Right atrium auricular region (tissue), 2 donors: ENCODE data around the gene C5. TPM values are rescaled to one million over a fixed set of nuclear protein-coding genes. Genes with fewer than 3 reads are reported as not detected.
A peak's percentile ranks its signal among the peaks of the same experiment; 100 is the strongest.

Experiments used
- DNase-seq: peaks from one replicate; pipeline ENCODE4 v3.0.0-alpha.2; 2019; ENCODE audit warnings: low spot score
- H3K27ac ChIP-seq, 2 donors: fragments of 200-600 bp; sonication (generic); 1 replicate in 1 of 2; 2 replicates in 1 of 2; pipeline ENCODE4 v1.5.1; 2016 to 2019
- H3K27me3 ChIP-seq, 2 donors: fragments of 200-600 bp; sonication (generic); one replicate each; pipeline versions ENCODE4 v1.5.1 to v1.6.0; 2017 to 2019
- H3K36me3 ChIP-seq: fragments of 200-600 bp; sonication (generic); one replicate; pipeline ENCODE4 v1.5.1; 2016
- H3K4me1 ChIP-seq, 2 donors: fragments of 200-600 bp; sonication (generic); one replicate each; pipeline versions ENCODE4 v1.5.1 to v1.6.0; 2017 to 2019
- H3K4me3 ChIP-seq, 2 donors: fragments of 200-600 bp; sonication (generic); 1 replicate in 1 of 2; 2 replicates in 1 of 2; pipeline ENCODE4 v1.5.1; 2017 to 2019; ENCODE audit warnings: mild to moderate bottlenecking in 1 of 2, moderate library complexity in 1 of 2
- H3K9me3 ChIP-seq, 2 donors: fragments of 200-600 bp; sonication (generic); one replicate each; pipeline ENCODE4 v1.5.1; 2019
- total RNA-seq, 2 donors: library from RNA; depleted of rRNA; stranded (reverse); fragments of >200 nt; gene quantifications; one replicate each; pipeline ENCODE4 v1.1.0, GENCODE V29; 2016
- TF ChIP-seq, protein P1 (sequence below), 2 donors: fragments of 200-600 bp; sonication (generic); IDR thresholded peaks; one replicate each; pipeline ENCODE4 v1.5.1; 2019; ENCODE audit warnings: antibody characterized with exemption in 2 of 2

C5 gene
- total RNA-seq, 2 donors from 2014 or later = 0.82 to 1.1 TPM

DNA sequence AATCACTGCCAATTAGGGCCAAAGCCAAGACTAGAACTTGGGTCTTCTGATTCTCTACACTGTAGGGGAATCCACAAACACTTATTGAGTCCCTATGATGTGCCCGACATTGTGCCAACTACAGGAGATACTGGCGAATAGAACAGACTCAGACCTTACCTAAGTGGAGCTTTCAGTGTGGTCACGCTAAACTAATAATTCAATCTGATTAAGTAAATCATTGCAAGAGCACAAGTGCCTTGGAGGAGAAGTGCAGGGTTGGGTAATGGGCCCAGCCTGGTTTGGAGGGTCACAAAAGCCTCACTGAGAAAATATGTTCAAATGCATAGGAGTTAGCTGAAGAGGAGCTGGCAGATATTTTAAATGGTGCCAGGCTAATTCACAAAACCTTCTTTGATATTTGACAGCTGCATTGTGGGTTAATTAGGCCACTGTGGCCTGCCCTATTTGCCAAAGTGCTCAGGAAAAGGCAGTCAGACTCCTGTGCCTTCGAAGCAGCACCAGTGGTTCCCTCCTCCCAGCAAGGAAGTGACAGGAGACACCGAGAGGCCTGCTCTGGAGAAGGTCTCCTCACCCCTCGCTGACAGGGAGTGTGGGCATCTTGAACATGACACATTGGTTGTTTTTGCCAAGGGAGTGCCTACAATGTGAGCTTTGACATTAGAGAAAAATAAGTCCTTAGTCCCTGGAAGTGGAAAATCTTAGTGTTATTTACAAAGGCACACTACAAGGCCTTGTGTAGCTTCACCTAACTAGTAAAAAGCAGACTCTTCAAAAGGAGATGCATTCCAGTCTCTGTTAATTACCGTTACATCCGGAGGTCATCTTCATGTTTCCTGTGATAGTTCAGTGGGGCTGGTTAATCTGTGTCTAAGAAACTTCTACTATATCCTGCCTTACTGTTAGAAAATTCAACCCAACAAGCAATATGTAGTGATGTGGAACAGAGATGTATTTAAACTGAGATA is 99.4 kb downstream of the C5 start:
- no peaks in the 10 kb centered on the region for H3K36me3 ChIP-seq
- no peak for DNase-seq
- H3K27me3 ChIP-seq = no peaks in the 10 kb centered on the region
- no peaks in the 10 kb centered on the region for H3K9me3 ChIP-seq
- TF ChIP-seq, protein P1, sequence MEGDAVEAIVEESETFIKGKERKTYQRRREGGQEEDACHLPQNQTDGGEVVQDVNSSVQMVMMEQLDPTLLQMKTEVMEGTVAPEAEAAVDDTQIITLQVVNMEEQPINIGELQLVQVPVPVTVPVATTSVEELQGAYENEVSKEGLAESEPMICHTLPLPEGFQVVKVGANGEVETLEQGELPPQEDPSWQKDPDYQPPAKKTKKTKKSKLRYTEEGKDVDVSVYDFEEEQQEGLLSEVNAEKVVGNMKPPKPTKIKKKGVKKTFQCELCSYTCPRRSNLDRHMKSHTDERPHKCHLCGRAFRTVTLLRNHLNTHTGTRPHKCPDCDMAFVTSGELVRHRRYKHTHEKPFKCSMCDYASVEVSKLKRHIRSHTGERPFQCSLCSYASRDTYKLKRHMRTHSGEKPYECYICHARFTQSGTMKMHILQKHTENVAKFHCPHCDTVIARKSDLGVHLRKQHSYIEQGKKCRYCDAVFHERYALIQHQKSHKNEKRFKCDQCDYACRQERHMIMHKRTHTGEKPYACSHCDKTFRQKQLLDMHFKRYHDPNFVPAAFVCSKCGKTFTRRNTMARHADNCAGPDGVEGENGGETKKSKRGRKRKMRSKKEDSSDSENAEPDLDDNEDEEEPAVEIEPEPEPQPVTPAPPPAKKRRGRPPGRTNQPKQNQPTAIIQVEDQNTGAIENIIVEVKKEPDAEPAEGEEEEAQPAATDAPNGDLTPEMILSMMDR (IDR thresholded peaks at IDR 0.05) = no peak
- peak overlapping the region in 1 of 2 donors; percentile 18 for H3K27ac ChIP-seq
- H3K4me1 ChIP-seq = no peaks in the 10 kb centered on the region
- H3K4me3 ChIP-seq = no peak overlapping the region

DNA sequence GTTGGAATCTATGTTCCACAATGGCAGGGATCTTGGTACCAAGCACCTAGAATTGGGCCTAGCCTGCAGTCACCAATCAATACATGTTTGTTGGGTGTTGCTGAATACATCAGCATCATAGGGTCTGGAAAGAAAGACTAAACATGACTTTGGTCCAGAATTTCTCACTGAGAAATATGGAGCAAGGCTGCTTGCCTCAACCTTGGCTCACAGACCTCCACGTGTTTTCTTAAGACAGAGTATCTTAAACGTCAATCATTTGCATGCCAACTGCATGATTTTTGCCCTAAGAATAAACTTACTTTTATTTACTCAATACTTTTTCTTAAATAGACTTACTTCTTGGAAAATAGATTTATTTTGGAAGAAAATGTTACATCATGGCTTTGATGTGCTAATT is 100.8 kb downstream of the C5 start:
- TF ChIP-seq, protein P1 (IDR thresholded peaks at IDR 0.05) = no peak
- Histone ChIP-seq H3K9me3 (no peaks in the 10 kb centered on the region), H3K27me3 (no peaks in the 10 kb centered on the region), H3K27ac (no peak overlapping the region), H3K4me3 (no peak overlapping the region), H3K36me3 (no peaks in the 10 kb centered on the region), H3K4me1 (no peaks in the 10 kb centered on the region)
- no peak for DNase-seq

DNA sequence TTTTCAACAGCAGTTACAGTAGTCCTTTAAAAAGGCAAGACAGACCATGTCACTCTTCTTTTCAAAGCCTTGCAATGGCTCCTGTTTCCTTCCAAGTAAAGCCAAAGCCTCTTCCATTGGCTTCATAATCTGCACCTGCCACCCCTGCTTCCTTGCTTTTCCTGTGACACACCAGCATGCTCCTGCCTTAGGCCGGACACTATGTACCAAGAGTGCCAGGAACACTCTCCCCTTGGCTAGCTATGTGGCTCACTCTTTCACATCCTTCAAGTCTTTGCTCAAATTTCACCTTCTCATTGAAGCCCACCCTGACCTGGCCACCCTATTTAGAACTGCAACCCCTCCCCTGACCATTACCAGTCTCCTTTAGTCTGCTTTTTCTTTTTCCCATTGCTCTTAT is 101.3 kb downstream of the C5 start:
- no peaks in the 10 kb centered on the region for H3K4me1 ChIP-seq

DNA sequence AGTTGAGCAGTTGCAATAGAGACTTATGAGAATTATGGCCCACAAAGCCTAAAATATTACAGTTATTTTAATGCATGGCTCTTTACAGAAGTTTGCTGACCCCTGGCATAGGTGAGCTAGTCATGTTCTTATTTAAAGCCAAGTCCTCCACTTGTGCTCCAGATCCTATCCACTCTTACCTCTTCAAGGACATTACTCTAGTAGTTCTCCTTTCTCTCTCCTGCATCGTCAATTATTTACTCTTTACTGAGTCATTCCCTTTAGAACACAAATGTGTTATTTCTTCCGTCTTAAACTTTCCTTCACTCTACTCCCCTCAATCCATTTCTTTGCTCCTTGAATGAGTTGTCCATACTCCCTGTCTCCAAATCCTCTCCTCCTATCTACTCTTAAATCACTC is 102.9 kb downstream of the C5 start:
- no peaks in the 10 kb centered on the region for H3K27me3 ChIP-seq
- H3K4me1 ChIP-seq = peaks cover 0 to 6% of the 10 kb centered on the region in 2 donors
- H3K4me3 ChIP-seq = no peak overlapping the region
- H3K27ac ChIP-seq = no peak overlapping the region
- no peak for DNase-seq
- H3K9me3 ChIP-seq = no peaks in the 10 kb centered on the region
- TF ChIP-seq, protein P1 (IDR thresholded peaks at IDR 0.05) = no peak
- no peaks in the 10 kb centered on the region for H3K36me3 ChIP-seq

More for the DNA sequence above, 101.3 kb downstream of the C5 start:
- no peak overlapping the region for H3K4me3 ChIP-seq
- DNase-seq = no peak
- H3K36me3 ChIP-seq = no peaks in the 10 kb centered on the region
- H3K27me3 ChIP-seq = no peaks in the 10 kb centered on the region
- TF ChIP-seq, protein P1 (IDR thresholded peaks at IDR 0.05) = no peak
- H3K9me3 ChIP-seq = no peaks in the 10 kb centered on the region
- no peak overlapping the region for H3K27ac ChIP-seq

DNA sequence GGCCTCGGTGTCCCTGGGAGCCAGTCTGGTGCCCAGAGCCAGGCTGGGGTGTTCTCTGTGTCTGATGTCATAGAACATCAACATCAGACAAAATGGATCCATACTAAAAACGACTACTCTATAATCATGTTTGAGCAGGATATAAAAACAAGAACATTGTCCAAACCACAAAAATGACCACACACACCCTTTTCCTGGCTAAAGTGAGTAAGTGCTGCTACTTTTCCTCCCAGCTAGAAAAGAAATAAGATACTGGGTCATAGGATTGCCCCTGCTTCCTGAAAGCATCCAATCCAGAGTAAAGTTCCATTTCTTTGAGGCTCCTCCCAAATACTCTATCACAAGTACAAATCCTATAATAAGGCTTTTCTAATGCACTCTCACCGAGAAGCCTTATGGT is 103.8 kb downstream of the C5 start:
- Histone ChIP-seq H3K9me3 (no peaks in the 10 kb centered on the region), H3K4me3 (no peak overlapping the region), H3K4me1 (peaks cover 0 to 7% of the 10 kb centered on the region in 2 donors), H3K27me3 (no peaks in the 10 kb centered on the region), H3K36me3 (no peaks in the 10 kb centered on the region), H3K27ac (no peak overlapping the region)
- DNase-seq = no peak
- TF ChIP-seq, protein P1 (IDR thresholded peaks at IDR 0.05) = no peak
